IPS DF 6.9 (cell line): ENCODE measurements around the gene DPM1.

Experiments used
- DNase-seq: peaks from one replicate; pipeline ENCODE4 v3.0.0-alpha.2; 2013; ENCODE audit warnings: low read depth, low spot score
- H3K27ac ChIP-seq: one replicate; pipeline ENCODE4 v1.5.1; 2013; ENCODE audit warnings: low read length, control low read depth
- H3K27me3 ChIP-seq: 2 replicates; pipeline ENCODE4 v1.6.1; 2013; ENCODE audit warnings: mild to moderate bottlenecking, low read length; ENCODE audit not compliant: control insufficient read depth, insufficient read depth
- H3K36me3 ChIP-seq: 2 replicates; pipeline ENCODE4 v1.6.1; 2013; ENCODE audit warnings: low read length; ENCODE audit not compliant: control insufficient read depth, insufficient read depth
- H3K4me1 ChIP-seq: 2 replicates; pipeline ENCODE4 v1.6.1; 2013; ENCODE audit warnings: low read length; ENCODE audit not compliant: control insufficient read depth, insufficient read depth
- H3K4me3 ChIP-seq: 2 replicates; pipeline ENCODE4 v1.5.1; 2013; ENCODE audit warnings: mild to moderate bottlenecking, low read length
- H3K9me3 ChIP-seq: 2 replicates; pipeline ENCODE4 v1.6.1; 2013; ENCODE audit warnings: low read length, inconsistent platforms; ENCODE audit not compliant: control insufficient read depth, insufficient read depth
- WGBS: extraction: QIAGEN DNeasy Blood & Tissue Kit; methylation state at CpG from one replicate; pipeline ENCODE4 v1.1.7; 2013; ENCODE audit warnings: mixed read lengths, missing lambda C conversion rate; ENCODE audit not compliant: insufficient read length, insufficient coverage; 5-methylcytosine and 5-hydroxymethylcytosine counted together

The DPM1 gene

GRCh38 chr20:50958615-50959542 is 547 bp upstream of the DPM1 start, which contains the start of gene MOCS3:
Gene MOCS3, plus strand, starts transcription at chr20:50958818. Its CDS starts 25 bp downstream, at chr20:50958843.
- H3K9me3 ChIP-seq, result no peaks in the 10 kb centered on the region
- H3K27ac ChIP-seq, result no peak within 1 kb of the TSS
- H3K27me3 ChIP-seq, result no peaks in the 10 kb centered on the region
- peak; percentile 54 for DNase-seq
- no peaks in the 10 kb centered on the region for H3K4me1 ChIP-seq
- WGBS, result no CpG with 5 or more reads among the region's 67 CpGs
- H3K36me3 ChIP-seq, result no peaks in the 10 kb centered on the region
- peak within 1 kb of the TSS; percentile 99 for H3K4me3 ChIP-seq

GRCh38 chr20:50957276-50957675 is 1.1 kb downstream of the DPM1 start:
- Histone ChIP-seq H3K4me3 (peak overlapping the region; percentile 99; the same call in 1 of the 2 replicates), H3K27me3 (no peaks in the 10 kb centered on the region), H3K4me1 (no peaks in the 10 kb centered on the region), H3K36me3 (no peaks in the 10 kb centered on the region), H3K27ac (no peak overlapping the region), H3K9me3 (no peaks in the 10 kb centered on the region)
- DNase-seq, result no peak
- no CpG with 5 or more reads among the region's 7 CpGs for WGBS

GRCh38 chr20:50953821-50954220 is 4.5 kb downstream of the DPM1 start:
- no peak overlapping the region for H3K27ac ChIP-seq
- H3K4me3 ChIP-seq, result no peak overlapping the region
- peaks cover 5% of the 10 kb centered on the region; the same call in 1 of the 2 replicates for H3K36me3 ChIP-seq
- DNase-seq, result no peak
- no peaks in the 10 kb centered on the region for H3K27me3 ChIP-seq
- H3K4me1 ChIP-seq, result no peaks in the 10 kb centered on the region
- no peaks in the 10 kb centered on the region for H3K9me3 ChIP-seq

- Histone ChIP-seq H3K27me3 (no peaks in the 10 kb centered on the region), H3K9me3 (no peaks in the 10 kb centered on the region), H3K36me3 (peaks cover 7% of the 10 kb centered on the region; the same call in 1 of the 2 replicates), H3K4me1 (no peaks in the 10 kb centered on the region), H3K27ac (no peak overlapping the region), H3K4me3 (no peak overlapping the region)
- no CpG with 5 or more reads among the region's 2 CpGs for WGBS
- no peak for DNase-seq
Measured at GRCh38 chr20:50953196-50953595, 5.1 kb downstream of the DPM1 start.

- Histone ChIP-seq H3K36me3 (peaks cover 18% of the 10 kb centered on the region; the same call in 1 of the 2 replicates), H3K4me1 (no peaks in the 10 kb centered on the region), H3K27ac (no peak overlapping the region), H3K4me3 (no peak overlapping the region), H3K9me3 (no peaks in the 10 kb centered on the region), H3K27me3 (no peaks in the 10 kb centered on the region)
- DNase-seq, result no peak
- WGBS, result no CpG with 5 or more reads among the region's 4 CpGs
Measured at GRCh38 chr20:50948132-50948785, 10.1 kb downstream of the DPM1 start.

- H3K36me3 ChIP-seq, result peaks cover 11% of the 10 kb centered on the region
- H3K27ac ChIP-seq, result no peak overlapping the region
- no peaks in the 10 kb centered on the region for H3K9me3 ChIP-seq
- H3K27me3 ChIP-seq, result no peaks in the 10 kb centered on the region
- no peak overlapping the region for H3K4me3 ChIP-seq
- no peak for DNase-seq
- no peaks in the 10 kb centered on the region for H3K4me1 ChIP-seq
- no CpG with 5 or more reads among the region's 7 CpGs for WGBS
Measured at GRCh38 chr20:50943069-50943468, 15.3 kb downstream of the DPM1 start.

GRCh38 chr20:50933589-50933988 is 24.7 kb downstream of the DPM1 start:
- no peaks in the 10 kb centered on the region for H3K27me3 ChIP-seq
- no CpG with 5 or more reads among the region's 1 CpG for WGBS
- H3K9me3 ChIP-seq, result no peaks in the 10 kb centered on the region
- DNase-seq, result no peak
- no peak overlapping the region for H3K27ac ChIP-seq
- peaks cover 3% of the 10 kb centered on the region; the same call in 1 of the 2 replicates for H3K4me1 ChIP-seq
- H3K36me3 ChIP-seq, result peaks cover 3% of the 10 kb centered on the region; the same call in 1 of the 2 replicates
- no peak overlapping the region for H3K4me3 ChIP-seq

- H3K4me1 ChIP-seq, result peaks cover 4% of the 10 kb centered on the region; the same call in 1 of the 2 replicates
- WGBS, result no CpG with 5 or more reads among the region's 1 CpG
- no peaks in the 10 kb centered on the region for H3K9me3 ChIP-seq
- no peak overlapping the region for H3K4me3 ChIP-seq
- H3K27me3 ChIP-seq, result no peaks in the 10 kb centered on the region
- no peak for DNase-seq
- no peak overlapping the region for H3K27ac ChIP-seq
- H3K36me3 ChIP-seq, result peaks cover 6% of the 10 kb centered on the region; the same call in 1 of the 2 replicates
Measured at GRCh38 chr20:50932691-50933280, 25.5 kb downstream of the DPM1 start.

GRCh38 chr20:50932016-50932485 is 26.3 kb downstream of the DPM1 start:
- H3K4me1 ChIP-seq, result peaks cover 4% of the 10 kb centered on the region; the same call in 1 of the 2 replicates
- H3K27me3 ChIP-seq, result no peaks in the 10 kb centered on the region
- no peak overlapping the region for H3K27ac ChIP-seq
- H3K4me3 ChIP-seq, result peak overlapping the region; percentile 99; the same call in 1 of the 2 replicates
- peaks cover 6% of the 10 kb centered on the region; the same call in 1 of the 2 replicates for H3K36me3 ChIP-seq
- H3K9me3 ChIP-seq, result no peaks in the 10 kb centered on the region
- WGBS, result no CpG with 5 or more reads among the region's 6 CpGs
- no peak for DNase-seq
